GM23248 (cell line): ENCODE measurements around the gene USP48. TPM values are rescaled to one million over a fixed set of nuclear protein-coding genes. Genes with fewer than 3 reads are reported as not detected.

Experiments
- DNase-seq: peaks from one replicate; pipeline ENCODE4 v3.0.0-alpha.2; 2015
- H2AFZ ChIP-seq: fragments of 200-600 bp; sonication (generic); 2 replicates; pipeline ENCODE4 v1.6.1; 2016; ENCODE audit warnings: antibody characterized with exemption
- H3F3A ChIP-seq: fragments of 200-600 bp; sonication (generic); 2 replicates; pipeline ENCODE4 v1.6.1; 2016; ENCODE audit warnings: mild to moderate bottlenecking, antibody characterized with exemption, mixed run types; ENCODE audit not compliant: insufficient read depth
- H3K27ac ChIP-seq: fragments of 200-600 bp; sonication (generic); 2 replicates; pipeline ENCODE4 v1.5.1; 2016; ENCODE audit warnings: mild to moderate bottlenecking
- H3K27me3 ChIP-seq: fragments of 200-600 bp; sonication (generic); replicated peaks from 2 replicates; pipeline ENCODE4 v1.6.1; 2016; ENCODE audit warnings: mild to moderate bottlenecking; ENCODE audit not compliant: insufficient read depth
- H3K36me3 ChIP-seq: fragments of 200-600 bp; sonication (generic); 2 replicates; pipeline ENCODE4 v1.6.1; 2016; ENCODE audit warnings: low read depth, mild to moderate bottlenecking
- H3K4me1 ChIP-seq: fragments of 200-600 bp; sonication (generic); 2 replicates; pipeline ENCODE4 v1.6.1; 2016; ENCODE audit warnings: mild to moderate bottlenecking; ENCODE audit not compliant: insufficient read depth
- H3K4me2 ChIP-seq: fragments of 200-600 bp; sonication (generic); one replicate; pipeline ENCODE4 v1.6.1; 2016; ENCODE audit warnings: mild to moderate bottlenecking; ENCODE audit not compliant: unreplicated experiment
- H3K4me3 ChIP-seq: fragments of 200-600 bp; sonication (generic); 2 replicates; pipeline ENCODE4 v1.5.1; 2016; ENCODE audit warnings: mild to moderate bottlenecking
- H3K79me2 ChIP-seq: fragments of 200-600 bp; sonication (generic); 2 replicates; pipeline ENCODE4 v1.6.1; 2016; ENCODE audit warnings: mild to moderate bottlenecking; ENCODE audit not compliant: insufficient read depth
- H3K9ac ChIP-seq: fragments of 200-600 bp; sonication (generic); 2 replicates; pipeline ENCODE4 v1.6.1; 2016; ENCODE audit warnings: mild to moderate bottlenecking
- H3K9me2 ChIP-seq: fragments of 200-600 bp; sonication (generic); 2 replicates; pipeline ENCODE4 v1.6.1; 2016; ENCODE audit warnings: mixed run types, mild to moderate bottlenecking, moderate library complexity; ENCODE audit not compliant: insufficient read depth
- H3K9me3 ChIP-seq: fragments of 200-600 bp; sonication (generic); one replicate; pipeline ENCODE4 v1.6.1; 2017; ENCODE audit warnings: low read depth
- H4K20me1 ChIP-seq: fragments of 200-600 bp; sonication (generic); 2 replicates; pipeline ENCODE4 v1.6.0; 2016; ENCODE audit not compliant: insufficient read depth
- EZH2 ChIP-seq: fragments of 200-600 bp; sonication (generic); IDR thresholded peaks from 2 replicates; pipeline ENCODE4 v1.6.1; 2018; ENCODE audit warnings: antibody characterized with exemption, mild to moderate bottlenecking; ENCODE audit not compliant: insufficient read depth, poor library complexity, severe bottlenecking
- EZH2phosphoT487 ChIP-seq: fragments of 200-600 bp; sonication (generic); IDR thresholded peaks from 2 replicates; pipeline ENCODE4 v1.6.1; 2018; ENCODE audit warnings: antibody characterized with exemption, moderate library complexity, mild to moderate bottlenecking, low read depth; ENCODE audit not compliant: insufficient read depth
- WGBS, 2 experiments: methylation state at CpG; one replicate each; pipeline ENCODE4 v1.1.6; 2015 to 2017; ENCODE audit warnings: low lambda C conversion rate in 2 of 2, low coverage in 1 of 2; ENCODE audit errors: missing lambda C conversion rate in 2 of 2; 5-methylcytosine and 5-hydroxymethylcytosine counted together
- in situ Hi-C: fragments of 300-500 bp; cut with MboI; formaldehyde crosslinking; loops from 2 replicates; pipeline ENCODE4 v1.15.0; 2020
- polyA plus RNA-seq: library from polyadenylated mRNA; unstranded; fragments of >200 nt; fragmentation: Nextera tagmentation; extraction: Ambion mirVana; gene quantifications from 2 replicates; pipeline ENCODE4 v1.2.1, GENCODE V29; 2016
- total RNA-seq: library from RNA; depleted of rRNA; stranded (reverse); fragments of >200 nt; shearing (Covaris generic); gene quantifications from 2 replicates; pipeline ENCODE4 v1.2.3, GENCODE V29; 2014

USP48 gene
- total and polyA plus RNA-seq, 2 experiments from 2014 or later = 34.3 to 60.4 TPM

DNA sequence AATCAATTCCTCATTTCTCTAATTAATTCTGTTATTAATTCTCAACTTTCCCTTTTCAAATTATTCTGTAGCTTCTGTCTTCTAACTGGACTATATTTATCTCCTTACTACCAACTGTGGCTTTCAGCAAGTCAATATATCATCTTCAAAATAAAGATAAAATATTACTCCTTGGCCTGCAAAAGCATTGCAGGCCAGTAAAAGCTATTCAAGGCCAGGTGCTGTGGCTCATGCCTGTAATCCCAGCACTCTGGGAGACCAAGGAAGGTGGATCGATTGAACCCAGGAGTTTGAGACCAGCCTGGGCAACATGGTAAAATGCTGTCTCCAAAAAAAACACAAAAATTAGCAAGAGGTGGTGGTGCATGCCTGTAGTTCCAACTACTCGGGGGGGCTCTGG, 27.9 kb downstream of the USP48 start:
- 97 to 100% methylated on average over 2 of the region's 2 CpGs for WGBS, 2 experiments
- no peak overlapping the region for H3K9ac ChIP-seq
- no peak overlapping the region for H3K4me3 ChIP-seq
- H3K27ac ChIP-seq = no peak overlapping the region
- in situ Hi-C loops = no loop called here
- no peak overlapping the region for H2AFZ ChIP-seq
- peaks cover 16% of the 10 kb centered on the region for H4K20me1 ChIP-seq
- H3K4me1 ChIP-seq = 0 out of 2 replicates have a peak, but pooled peaks cover 3% of the 10 kb centered on the region
- H3F3A ChIP-seq = no peaks in the 10 kb centered on the region
- no peak overlapping the region for H3K4me2 ChIP-seq
- no peaks in the 10 kb centered on the region for H3K9me3 ChIP-seq
- no peaks in the 10 kb centered on the region for H3K27me3 ChIP-seq
- H3K79me2 ChIP-seq = peaks cover 90% of the 10 kb centered on the region
- no peak for DNase-seq
- TF ChIP-seq EZH2phosphoT487 (no peak), EZH2 (no peak)
- H3K9me2 ChIP-seq = no peaks in the 10 kb centered on the region
- H3K36me3 ChIP-seq = peaks cover 33% of the 10 kb centered on the region

DNA sequence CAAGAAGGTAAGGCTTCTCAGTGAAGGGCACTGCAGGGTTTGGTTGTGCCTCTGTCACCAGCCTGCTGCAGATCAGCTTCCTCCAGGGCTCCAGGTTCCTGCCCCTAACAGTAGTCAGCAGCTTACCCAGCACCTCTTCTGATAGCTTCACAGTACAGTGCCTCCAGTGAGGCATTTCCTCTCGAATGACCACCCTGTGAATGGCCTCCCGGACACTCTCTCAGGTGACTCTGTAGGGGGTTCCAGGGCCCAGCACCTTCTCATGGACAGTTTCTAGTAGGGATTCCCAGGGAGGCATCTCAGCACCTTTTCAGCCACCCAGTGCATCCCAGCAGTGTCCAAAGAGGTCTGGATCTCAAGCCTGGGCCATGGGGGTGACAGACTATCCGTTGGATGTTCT, 28.4 kb downstream of the USP48 start:
- H3K4me1 ChIP-seq = 0 out of 2 replicates have a peak, but pooled peaks cover 3% of the 10 kb centered on the region
- TF ChIP-seq EZH2phosphoT487 = no peak
- TF ChIP-seq EZH2 = no peak
- H4K20me1 ChIP-seq = peaks cover 11% of the 10 kb centered on the region
- H3K9me3 ChIP-seq = no peaks in the 10 kb centered on the region
- in situ Hi-C loops = no loop called here
- H3K27ac ChIP-seq = no peak overlapping the region
- no peaks in the 10 kb centered on the region for H3K27me3 ChIP-seq
- no peak overlapping the region for H2AFZ ChIP-seq
- DNase-seq = no peak
- H3K36me3 ChIP-seq = peaks cover 33% of the 10 kb centered on the region
- WGBS, 2 experiments = 93 to 97% methylated on average over 3 of the region's 3 CpGs
- H3K9me2 ChIP-seq = no peaks in the 10 kb centered on the region
- no peak overlapping the region for H3K4me2 ChIP-seq
- peaks cover 89% of the 10 kb centered on the region for H3K79me2 ChIP-seq
- H3K4me3 ChIP-seq = no peak overlapping the region
- no peaks in the 10 kb centered on the region for H3F3A ChIP-seq
- H3K9ac ChIP-seq = no peak overlapping the region

GRCh38 chr1:21752186-21752585, 30.8 kb downstream of the USP48 start:
- H3K79me2 ChIP-seq = peaks cover 76% of the 10 kb centered on the region
- no peaks in the 10 kb centered on the region for H3K9me2 ChIP-seq
- in situ Hi-C loops = no loop called here
- no peaks in the 10 kb centered on the region for H3F3A ChIP-seq
- H3K4me1 ChIP-seq = no peaks in the 10 kb centered on the region
- no peaks in the 10 kb centered on the region for H3K9me3 ChIP-seq
- no peak overlapping the region for H3K4me2 ChIP-seq
- DNase-seq = no peak
- no peak overlapping the region for H3K9ac ChIP-seq
- no peak overlapping the region for H2AFZ ChIP-seq
- no peak overlapping the region for H3K4me3 ChIP-seq
- WGBS, 2 experiments = 96 to 100% methylated on average over 2 of the region's 2 CpGs
- peaks cover 49% of the 10 kb centered on the region for H3K36me3 ChIP-seq
- no peak overlapping the region for H3K27ac ChIP-seq
- no peak for TF ChIP-seq EZH2
- TF ChIP-seq EZH2phosphoT487 = no peak
- no peaks in the 10 kb centered on the region for H3K27me3 ChIP-seq
- no peaks in the 10 kb centered on the region for H4K20me1 ChIP-seq

- 69 to 78% methylated on average over 2 of the region's 2 CpGs for WGBS, 2 experiments
- Histone ChIP-seq H4K20me1 (no peaks in the 10 kb centered on the region), H3K36me3 (peaks cover 54% of the 10 kb centered on the region), H3K27me3 (no peaks in the 10 kb centered on the region), H3F3A (no peaks in the 10 kb centered on the region), H3K9me3 (no peaks in the 10 kb centered on the region), H3K9ac (no peak overlapping the region), H3K4me3 (no peak overlapping the region), H3K79me2 (peaks cover 67% of the 10 kb centered on the region), H3K9me2 (no peaks in the 10 kb centered on the region), H3K27ac (no peak overlapping the region), H3K4me2 (no peak overlapping the region), H2AFZ (no peak overlapping the region), H3K4me1 (no peaks in the 10 kb centered on the region)
- TF ChIP-seq EZH2phosphoT487 = no peak
- TF ChIP-seq EZH2 = no peak
- no peak for DNase-seq
- in situ Hi-C loops = no loop called here
Measured at GRCh38 chr1:21751281-21751680, 31.7 kb downstream of the USP48 start.

DNA sequence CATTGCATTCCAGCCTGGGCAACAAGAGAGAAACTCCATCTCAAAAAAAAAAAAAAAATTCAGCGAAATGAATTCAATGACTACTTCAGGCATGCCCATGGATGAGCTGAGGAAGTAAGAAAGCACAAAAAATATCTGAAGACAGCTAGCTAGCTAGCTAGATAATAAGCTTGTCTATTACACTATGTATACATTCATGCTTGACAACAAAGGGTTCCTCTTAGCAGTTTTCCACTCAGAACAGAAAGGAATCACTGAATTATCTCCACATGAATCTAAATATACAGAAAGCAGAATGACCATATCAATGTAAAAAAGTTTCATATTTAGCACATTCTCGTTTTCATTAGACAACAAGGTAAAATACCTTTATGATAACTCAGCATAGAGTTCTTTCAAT, 32.1 kb downstream of the USP48 start:
- Histone ChIP-seq H3K27ac (no peak overlapping the region), H3K27me3 (no peaks in the 10 kb centered on the region), H3K9me2 (no peaks in the 10 kb centered on the region), H3K4me2 (no peak overlapping the region), H4K20me1 (no peaks in the 10 kb centered on the region), H3F3A (no peaks in the 10 kb centered on the region), H3K9ac (no peak overlapping the region), H3K4me3 (no peak overlapping the region), H3K36me3 (peaks cover 54% of the 10 kb centered on the region), H3K9me3 (no peaks in the 10 kb centered on the region), H3K4me1 (no peaks in the 10 kb centered on the region), H3K79me2 (peaks cover 65% of the 10 kb centered on the region), H2AFZ (no peak overlapping the region)
- TF ChIP-seq EZH2phosphoT487 (no peak), EZH2 (no peak)
- no peak for DNase-seq
- in situ Hi-C loops = no loop called here
- WGBS, 2 experiments = 47 to 50% methylated on average over 2 of the region's 2 CpGs
